GM12891 (cell line): ENCODE results near the gene EXOC4.

Experiments used
- POLR2A ChIP-seq: IDR thresholded peaks from 2 replicates; pipeline ENCODE4 v1.6.1; 2011; ENCODE audit warnings: low read depth, low read length, control low read depth
- POLR2AphosphoS5 ChIP-seq: IDR thresholded peaks from 2 replicates; pipeline ENCODE4 v1.6.1; 2011; ENCODE audit warnings: low read depth, low read length, control low read depth
- TAF1 ChIP-seq: IDR thresholded peaks from 2 replicates; pipeline ENCODE4 v1.6.1; 2011; ENCODE audit warnings: low read depth, low read length, control low read depth

GRCh38 chr7:133539016-133539415 lies 286.1 kb downstream of the EXOC4 start:
- TF ChIP-seq TAF1 (no peak), POLR2AphosphoS5 (no peak), POLR2A (no peak)
